GM12878 (cell line): ENCODE results near the gene DENND1A. TPM values are rescaled to one million over a fixed set of nuclear protein-coding genes. Genes with fewer than 3 reads are reported as not detected.

ENCODE experiments used
- ATAC-seq: fragments of 200-7000 bp; cut with Tn5 transposase; 3 replicates; pipeline ENCODE4 v1.9.1; 2020; ENCODE audit warnings: mild to moderate bottlenecking, moderate library complexity
- BruUV-seq: library from RNA; stranded (reverse); fragments of 400-500 nt; replicated peaks from 2 replicates; lab custom pipeline; 2021; lab: Mats Ljungman, UMichigan
- CTCF ChIA-PET: fragments of 300-600 bp; sonication (Branson Sonifier 250); formaldehyde crosslinking; extraction: SDS; loops from one replicate; lab custom pipeline; 2021; ENCODE audit warnings: inconsistent platforms; lab: Yijun Ruan, JAX
- POLR2A ChIA-PET: fragments of 350-600 bp; formaldehyde crosslinking; extraction: SDS; loops from one replicate; lab custom pipeline; 2021; ENCODE audit warnings: inconsistent platforms; lab: Charles Lee
- RAD21 ChIA-PET: fragments of 300-600 bp; sonication (Branson Sonifier 250); formaldehyde crosslinking; loops from one replicate; lab custom pipeline; 2023; ENCODE audit warnings: antibody characterized with exemption; ENCODE audit not compliant: unreplicated experiment; lab: Charles Lee
- SMC1A ChIA-PET: fragments of 300-600 bp; sonication (Branson Sonifier 250); formaldehyde crosslinking; loops from one replicate; lab custom pipeline; 2023; ENCODE audit not compliant: unreplicated experiment, uncharacterized antibody; lab: Charles Lee
- DNase-seq: peaks from one replicate; pipeline ENCODE4 v3.0.0-alpha.2; 2011; ENCODE audit warnings: low read depth, low spot score
- FAIRE-seq: peaks from 3 replicates; lab custom pipeline; 2011; peaks lifted over from hg19 to GRCh38; lab: Jason Lieb, UNC
- H2AFZ ChIP-seq: 2 replicates; pipeline ENCODE4 v1.6.0; 2011; ENCODE audit warnings: low read depth, low read length, control low read depth; ENCODE audit not compliant: control insufficient read depth
- H3K27ac ChIP-seq: 2 replicates; pipeline ENCODE4 v1.5.1; 2011; ENCODE audit warnings: control low read depth; ENCODE audit not compliant: control insufficient read depth, insufficient read depth
- H3K27me3 ChIP-seq, 2 experiments: replicated peaks in 1 of 2; 2 replicates each; pipeline versions ENCODE4 v1.6.0 to v1.6.1; 2011; ENCODE audit warnings: low read length in 1 of 2; ENCODE audit not compliant: control insufficient read depth in 2 of 2, insufficient read depth in 2 of 2
- H3K36me3 ChIP-seq, 2 experiments: 2 replicates each; pipeline ENCODE4 v1.5.1; 2011; ENCODE audit warnings: low read length in 1 of 2; ENCODE audit not compliant: control insufficient read depth in 2 of 2, insufficient read depth in 2 of 2
- H3K4me1 ChIP-seq: 2 replicates; pipeline ENCODE4 v1.6.1; 2011; ENCODE audit warnings: mild to moderate bottlenecking, low read length, moderate library complexity, mixed read lengths; ENCODE audit not compliant: control insufficient read depth, insufficient read depth
- H3K4me2 ChIP-seq: 2 replicates; pipeline ENCODE4 v1.6.0; 2011; ENCODE audit warnings: control low read depth; ENCODE audit not compliant: control insufficient read depth, insufficient read depth
- H3K4me3 ChIP-seq: fragments of 200-600 bp; sonication (generic); 2 replicates; pipeline ENCODE4 v1.5.1; 2016
- H3K79me2 ChIP-seq: 2 replicates; pipeline ENCODE4 v1.6.0; 2011; ENCODE audit warnings: low read length; ENCODE audit not compliant: control insufficient read depth, insufficient read depth
- H3K9ac ChIP-seq: 2 replicates; pipeline ENCODE4 v1.8.0; 2011; ENCODE audit warnings: low read length, control low read depth, mixed read lengths; ENCODE audit not compliant: control insufficient read depth, insufficient read depth
- H3K9me3 ChIP-seq: replicated peaks from 3 replicates; pipeline ENCODE4 v1.5.1; 2011; ENCODE audit warnings: mild to moderate bottlenecking, low read length; ENCODE audit not compliant: control insufficient read depth, insufficient read depth
- H4K20me1 ChIP-seq: 2 replicates; pipeline ENCODE4 v1.6.0; 2011; ENCODE audit not compliant: control insufficient read depth, insufficient read depth
- CEBPZ ChIP-seq: fragments of 150-350 bp; IDR thresholded peaks from 2 replicates; pipeline ENCODE4 v1.6.1; 2016; ENCODE audit warnings: low read depth, low read length
- CHD2 ChIP-seq: IDR thresholded peaks from 2 replicates; pipeline ENCODE4 v1.6.1; 2011; ENCODE audit warnings: low read depth, low read length, improper control_type of control experiment, borderline replicate concordance
- E2F8 ChIP-seq: fragments of 450-650 bp; IDR thresholded peaks from 2 replicates; pipeline ENCODE4 v1.6.1; 2018; ENCODE audit warnings: mild to moderate bottlenecking, low read depth, moderate library complexity; ENCODE audit not compliant: partially characterized antibody
- HSF1 ChIP-seq: fragments of 150-350 bp; IDR thresholded peaks from 2 replicates; pipeline ENCODE4 v1.6.1; 2014; ENCODE audit warnings: mild to moderate bottlenecking, low read depth, low read length
- KDM1A ChIP-seq: fragments of 200-600 bp; sonication (generic); IDR thresholded peaks from 2 replicates; pipeline ENCODE4 v1.6.1; 2016; ENCODE audit warnings: borderline replicate concordance
- LARP7 ChIP-seq: fragments of 450-650 bp; IDR thresholded peaks from 2 replicates; pipeline ENCODE4 v1.6.1; 2017; ENCODE audit warnings: mild to moderate bottlenecking
- ZNF274 ChIP-seq: IDR thresholded peaks from one replicate; pipeline ENCODE4 v1.8.0; 2011; ENCODE audit not compliant: insufficient read length, insufficient read depth
- WGBS: methylation state at CpG from one replicate; pipeline ENCODE4 v1.1.6; 2016; ENCODE audit warnings: low lambda C conversion rate; ENCODE audit not compliant: insufficient replicate concordance, insufficient coverage; ENCODE audit errors: missing lambda C conversion rate; 5-methylcytosine and 5-hydroxymethylcytosine counted together
- in situ Hi-C: fragments of 300-500 bp; cut with MboI; formaldehyde crosslinking; loops from 9 replicates; pipeline ENCODE4 v1.14.3; 2018; ENCODE audit warnings: mixed read lengths
- intact Hi-C: fragments of 100-400 bp; cut with micrococcal nuclease; formaldehyde crosslinking; loops from one replicate; pipeline ENCODE4 v1.14.2; 2022; ENCODE audit not compliant: unreplicated experiment
- polyA plus RNA-seq, 11 experiments: library from polyadenylated mRNA; depleted of rRNA in 4 of 11; unstranded in 6 of 11; stranded (reverse) in 5 of 11; fragments of >200 nt; fragmentation: Nextera tagmentation in 4 of 11; fragmentation: Illumina TruSeq in 1 of 11; extraction: Ambion mirVana in 4 of 11; extraction: Trizol in 1 of 11; gene quantifications; 1 replicate in 1 of 11; 2 replicates in 10 of 11; pipeline versions ENCODE4 v1.2.1 to v1.2.3, GENCODE V29; 2011 to 2016; ENCODE audit warnings: inconsistent platforms in 2 of 11, missing spikeins in 2 of 11, low read depth in 1 of 11
- total RNA-seq, 4 experiments: library from RNA; depleted of rRNA in 3 of 4; stranded (reverse); fragments of >200 nt in 3 of 4; fragmentation: Illumina TruSeq in 1 of 4; extraction: Trizol in 1 of 4; gene quantifications; 2 replicates each; pipeline versions ENCODE4 v1.2.1 to v1.2.3, GENCODE V29; 2013 to 2021

The DENND1A gene
- total and polyA plus RNA-seq, 10 of the 15 experiments (the other 5 are each of a cell fraction or from before 2014, with no cell fraction given): 14.1 to 48.6 (median 35.2) TPM

GRCh38 chr9:123432331-123433236 is 497.3 kb downstream of the DENND1A start (continued):
- TF ChIP-seq CEBPZ: no peak
- no peak for TF ChIP-seq E2F8
- no peak for TF ChIP-seq LARP7
- TF ChIP-seq, all 136 proteins: peak for 0

GRCh38 chr9:123431581-123431980 is 498.3 kb downstream of the DENND1A start:
- H3K27me3 ChIP-seq: no peaks in the 10 kb centered on the region
- no peak overlapping the region for H3K4me3 ChIP-seq
- BruUV-seq: no TSS peak
- ChIA-PET POLR2A (no interaction called here), SMC1A (no interaction called here), RAD21 (no interaction called here), CTCF (no interaction called here)
- ATAC-seq (no peak), FAIRE-seq (no peak), DNase-seq (no peak)
- no peak overlapping the region for H2AFZ ChIP-seq
- no peaks in the 10 kb centered on the region for H3K79me2 ChIP-seq
- TF ChIP-seq CHD2: no peak
- TF ChIP-seq HSF1: no peak
- no peak for TF ChIP-seq KDM1A
- no peak for TF ChIP-seq ZNF274
- 69% methylated on average over 2 of the region's 2 CpGs for WGBS
- in situ Hi-C loops: no loop called here
- H3K4me2 ChIP-seq: no peak overlapping the region
- H4K20me1 ChIP-seq: no peaks in the 10 kb centered on the region
- no peak overlapping the region for H3K27ac ChIP-seq
- H3K9ac ChIP-seq: no peak overlapping the region
- peaks cover 6 to 7% of the 10 kb centered on the region in 2 experiments; a peak in 3 of 4 replicates for H3K36me3 ChIP-seq
- intact Hi-C loops: no loop called here
- peaks cover 5% of the 10 kb centered on the region for H3K4me1 ChIP-seq
- H3K9me3 ChIP-seq: no peaks in the 10 kb centered on the region; the same call in 2 of the 3 replicates
